ENCODE measurements around the gene FOXI1.
A peak's percentile ranks its signal among the peaks of the same experiment; 100 is the strongest.
"Not testable (repeated sequence)": the region's sequence is repeated elsewhere in the genome, so short reads cannot be mapped to it uniquely, and the experiment has no call there.

FOXI1 gene

DNA sequence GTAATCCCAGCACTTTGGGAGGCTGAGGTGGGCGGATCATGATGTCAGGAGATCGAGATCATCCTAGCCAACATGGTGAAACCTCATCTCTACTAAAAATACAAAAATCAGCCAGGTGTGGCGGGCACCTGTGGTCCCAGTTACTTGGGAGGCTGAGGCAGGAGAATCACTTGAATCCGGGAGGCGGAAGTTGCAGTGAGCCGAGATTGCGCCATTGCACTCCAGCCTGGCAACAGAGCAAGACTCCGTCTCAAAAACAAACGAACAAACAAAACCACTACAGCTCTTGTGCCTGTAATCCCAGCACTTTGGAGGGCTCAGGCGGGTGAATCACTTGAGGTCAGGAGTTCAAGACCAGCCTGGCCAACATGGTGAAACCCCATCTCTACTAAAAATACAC, 11.4 kb upstream of the FOXI1 start:
- DNase-seq = not testable (repeated sequence)

DNA sequence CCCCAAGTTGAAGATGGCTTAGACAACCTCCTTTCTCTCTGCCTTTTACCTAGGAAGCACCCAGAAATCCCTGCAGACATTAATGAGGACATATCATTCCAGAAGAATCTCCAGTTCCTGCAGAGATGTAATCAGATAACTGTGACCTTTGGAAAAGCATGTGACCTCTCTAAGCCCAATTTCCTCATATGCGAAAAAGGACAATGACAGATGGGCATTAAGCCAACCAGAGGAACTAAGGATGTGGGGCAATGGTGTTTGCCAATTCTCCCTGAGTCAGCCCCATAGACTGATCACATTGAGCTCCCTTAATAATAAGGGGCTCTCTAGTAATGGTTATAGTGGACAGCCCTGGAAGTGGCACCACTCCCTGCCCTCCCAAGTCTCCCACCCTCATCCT, 10.1 kb upstream of the FOXI1 start:
- DNase-seq = no peak

DNA sequence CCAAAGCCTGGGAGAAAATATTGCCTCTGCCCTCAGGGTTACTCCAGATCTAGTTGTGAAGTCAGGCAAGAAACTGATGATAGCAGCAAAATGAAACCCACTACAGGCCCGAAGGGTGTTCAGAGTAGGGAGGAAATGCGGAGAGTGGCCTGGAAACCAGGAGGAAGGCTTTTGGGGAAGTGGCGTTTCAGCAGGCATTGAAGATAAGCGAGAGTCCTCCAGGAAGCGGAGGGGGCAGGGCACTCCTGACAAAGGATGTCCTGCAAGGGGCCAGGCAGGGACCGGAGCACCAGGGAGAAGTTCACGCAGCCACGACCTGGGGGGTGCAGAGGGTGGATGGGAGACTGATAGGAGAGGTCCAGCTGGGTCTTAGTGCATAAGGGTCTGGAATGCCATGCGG, 7.8 kb upstream of the FOXI1 start:
- DNase-seq = no peak

DNA sequence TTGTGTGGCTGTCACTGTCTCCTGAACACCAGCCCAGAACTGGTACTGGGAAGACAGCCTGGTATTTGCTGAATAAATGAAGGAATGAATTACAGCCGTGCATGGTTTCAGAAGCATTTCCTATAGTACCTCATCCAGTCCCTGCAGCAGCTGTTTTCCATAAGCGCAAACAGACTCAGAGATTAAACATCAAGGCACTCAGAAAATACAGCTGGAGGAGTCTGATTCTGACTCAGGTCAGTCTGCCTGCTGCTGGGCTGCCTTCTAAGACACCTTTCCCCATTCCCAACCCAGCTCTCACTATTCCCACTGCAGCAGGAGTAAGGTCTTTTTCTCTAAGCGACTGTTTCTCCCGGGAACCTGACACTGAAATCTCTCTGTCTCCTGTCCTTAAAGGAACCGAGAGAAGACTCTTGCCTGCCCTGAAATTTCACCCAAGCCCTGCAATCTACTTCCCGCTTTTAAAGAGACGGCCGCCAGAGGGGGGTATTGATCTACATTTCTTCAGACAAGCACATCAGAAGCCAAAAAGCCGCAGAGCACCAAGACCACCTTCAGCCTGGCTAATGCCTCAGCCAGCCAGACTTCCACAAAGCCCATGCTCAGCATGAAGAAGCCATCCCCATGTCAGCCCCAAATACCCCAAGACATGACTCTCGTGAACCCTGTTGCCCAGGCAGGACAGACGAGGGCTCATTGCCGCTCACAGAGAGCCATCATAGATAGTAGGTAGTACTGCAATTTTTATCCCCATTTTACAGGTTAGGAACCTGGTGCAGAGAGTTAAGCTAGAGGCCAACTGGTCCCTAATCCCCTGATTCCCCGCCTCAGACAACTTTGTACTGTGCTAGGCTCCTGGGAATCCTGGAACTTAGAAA, 5.4 kb upstream of the FOXI1 start:
- DNase-seq = peak; percentile 83

DNA sequence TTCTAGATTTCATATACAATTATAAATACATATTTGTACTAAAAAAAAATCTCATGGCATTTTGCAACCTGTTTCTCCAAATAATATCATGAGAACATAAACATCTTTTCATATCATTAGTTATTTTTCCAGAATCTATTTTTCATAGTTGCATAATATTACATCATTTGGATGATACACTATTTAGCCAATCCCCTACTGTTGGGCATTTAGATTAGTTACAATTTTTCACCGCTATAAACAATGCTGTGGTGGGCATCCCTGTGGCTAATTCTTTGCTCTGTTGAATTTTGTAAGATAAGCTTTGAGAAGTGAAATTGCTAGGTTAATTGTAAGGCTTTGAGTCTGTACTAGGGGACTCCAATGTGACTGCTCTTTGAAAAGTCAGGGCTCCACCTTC, 2.2 kb upstream of the FOXI1 start:
- no peak for DNase-seq

DNA sequence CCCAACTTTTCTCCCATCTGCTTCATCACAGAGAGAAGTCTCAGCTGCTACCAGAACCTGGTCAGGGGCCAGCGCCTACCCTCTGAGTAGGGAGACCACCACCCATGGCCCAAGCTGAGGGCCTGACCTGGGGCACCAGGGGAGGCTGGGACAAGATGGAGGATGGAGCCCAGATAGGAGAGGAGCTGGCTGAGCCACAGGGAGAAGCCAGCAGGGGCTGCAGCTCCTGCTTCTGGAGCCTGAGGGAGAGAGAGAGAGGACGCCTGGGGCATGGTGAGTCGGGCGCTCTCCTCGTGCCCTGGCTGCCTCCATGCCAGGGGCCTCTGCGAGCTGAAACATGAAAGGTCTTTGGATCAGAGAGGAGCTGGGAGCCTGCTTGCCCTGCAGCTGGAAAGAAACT, 1.4 kb upstream of the FOXI1 start:
- no peak for DNase-seq

DNA sequence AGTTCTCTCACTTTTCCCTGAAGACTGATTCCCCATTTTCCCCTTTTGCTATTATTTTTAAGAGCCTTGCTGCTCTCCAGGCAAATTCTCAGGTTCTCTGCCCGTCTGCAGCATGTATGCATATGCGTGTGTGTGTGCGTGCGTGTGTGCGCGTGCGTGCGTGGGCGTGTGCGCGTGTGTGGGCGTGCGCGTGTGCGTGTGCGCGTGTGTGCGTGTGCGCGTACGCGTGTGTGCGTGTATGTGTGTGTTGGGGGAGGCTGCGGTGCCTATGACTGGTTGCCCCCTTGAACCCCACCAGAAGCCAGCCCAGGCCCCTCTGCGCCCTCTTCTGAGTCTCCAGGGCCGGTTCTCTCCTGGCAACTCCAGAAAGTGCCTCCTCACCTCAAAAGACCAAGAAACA, 987 bp upstream of the FOXI1 start:
- DNase-seq = no peak

DNA sequence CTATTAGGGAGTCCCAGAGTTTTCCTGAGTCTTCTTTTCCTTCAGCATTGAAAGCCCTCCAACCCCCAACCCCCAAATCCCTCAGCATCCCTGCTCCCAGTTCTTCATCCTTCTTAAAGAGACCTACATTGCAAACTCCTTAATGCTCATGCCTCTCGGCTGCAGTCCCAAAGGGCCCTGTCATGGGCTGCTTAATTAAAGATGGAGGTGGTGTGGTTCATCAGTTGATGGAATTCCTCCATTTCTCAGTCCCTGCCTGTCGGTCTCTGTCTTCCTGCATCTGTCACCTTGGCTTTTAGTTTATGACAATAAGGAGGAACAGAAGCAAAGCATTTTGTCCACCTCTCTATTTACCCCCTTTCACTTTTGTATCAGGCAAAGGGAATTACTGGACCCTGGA, 2.0 kb downstream of the FOXI1 start:
- DNase-seq = no peak

DNA sequence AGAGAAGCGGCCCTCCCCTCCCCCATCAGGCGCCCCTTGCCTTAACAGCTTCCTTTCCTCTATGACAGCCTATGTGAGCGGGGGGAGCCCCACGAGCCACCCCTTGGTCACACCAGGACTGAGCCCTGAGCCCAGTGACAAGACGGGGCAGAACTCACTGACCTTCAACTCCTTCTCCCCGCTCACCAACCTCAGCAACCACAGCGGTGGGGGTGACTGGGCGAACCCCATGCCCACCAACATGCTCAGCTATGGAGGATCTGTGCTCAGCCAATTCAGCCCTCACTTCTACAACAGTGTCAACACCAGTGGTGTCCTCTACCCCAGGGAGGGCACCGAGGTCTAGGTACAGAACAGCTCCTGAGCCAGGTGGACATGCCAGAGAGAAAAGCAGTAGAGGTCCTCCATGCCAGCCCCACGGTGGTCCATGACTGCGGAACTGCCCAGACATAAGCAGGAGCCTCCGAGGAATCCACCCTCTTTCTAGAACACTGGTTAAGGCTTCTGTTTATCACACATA, 2.6 kb downstream of the FOXI1 start:
- no peak for DNase-seq

DNA sequence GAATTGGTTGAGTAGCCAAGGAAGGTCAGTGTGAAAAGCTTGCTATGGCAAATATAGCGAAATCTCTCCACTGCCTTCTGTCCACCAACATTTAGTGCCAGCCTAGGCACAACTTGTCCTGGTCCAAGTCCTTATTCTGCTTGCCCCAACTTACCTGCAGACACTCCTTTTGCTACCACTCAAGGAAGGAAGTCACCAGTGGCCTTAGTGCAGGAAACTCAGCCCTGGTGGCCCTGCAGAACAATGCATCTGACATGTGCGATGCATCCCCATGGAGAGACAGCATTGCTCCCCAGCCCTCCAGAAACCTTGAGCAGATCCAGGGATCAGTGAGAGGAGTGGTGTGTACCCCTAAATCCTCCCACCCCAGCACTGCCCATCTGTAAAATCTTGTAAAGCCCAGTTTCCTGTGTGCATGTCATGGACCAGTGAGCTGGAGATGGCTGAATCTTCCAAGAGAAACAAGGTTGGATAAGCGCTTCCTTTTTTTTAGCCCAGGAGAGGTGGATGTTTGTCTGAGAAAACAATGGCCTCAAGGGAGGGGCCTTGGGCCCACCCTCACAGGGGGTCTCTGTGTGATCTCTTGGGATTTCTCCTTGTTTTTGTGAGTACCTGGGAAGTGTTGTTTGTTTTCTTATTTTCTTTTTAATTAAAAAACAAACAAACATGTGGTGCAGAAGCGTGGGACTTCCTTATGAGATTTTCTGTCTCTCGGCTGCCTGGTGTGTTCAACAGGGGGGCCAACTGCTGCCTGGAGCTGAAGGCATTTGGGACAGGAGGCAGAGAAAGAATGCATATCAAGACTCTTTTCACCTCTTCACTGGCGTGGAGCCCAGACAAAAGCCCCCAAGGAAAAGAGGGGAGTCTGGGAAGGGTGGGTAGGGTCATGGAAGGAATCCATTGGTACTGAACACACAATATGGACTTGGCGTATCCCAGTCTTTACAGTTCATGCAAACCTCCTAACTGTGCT, 3.6 kb downstream of the FOXI1 start:
- no peak for DNase-seq

DNA sequence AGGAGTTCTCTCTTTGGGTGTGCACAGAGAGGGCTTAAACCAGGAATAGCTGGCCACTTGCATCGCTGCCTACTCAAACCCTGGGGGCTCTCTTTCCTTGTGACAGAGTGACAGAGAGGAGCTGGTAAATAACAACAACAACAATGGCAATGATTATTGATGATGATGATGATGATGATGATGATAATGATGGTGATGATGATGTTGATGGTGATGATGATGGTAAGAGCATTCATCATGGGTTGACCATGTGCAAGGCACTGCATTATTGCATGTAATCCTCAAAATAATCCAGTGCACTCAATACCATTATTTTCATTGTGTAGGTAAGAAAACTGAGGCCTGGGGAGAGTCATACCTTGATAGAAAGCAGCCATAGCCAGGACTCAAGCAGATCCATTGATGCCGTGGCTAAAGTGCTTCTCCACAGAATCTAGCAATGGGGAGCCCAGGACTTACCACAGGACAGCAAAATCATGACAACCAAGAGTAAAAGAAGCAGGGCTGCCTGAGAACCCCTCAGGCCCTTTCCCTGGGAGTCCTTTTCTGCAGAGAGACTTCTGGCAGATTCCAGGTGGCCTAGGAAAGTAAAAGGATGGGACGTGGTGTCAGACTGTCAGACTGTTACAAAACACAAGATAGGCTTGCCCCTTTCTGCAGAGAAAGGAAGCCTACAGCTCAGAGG, 4.8 kb downstream of the FOXI1 start:
- DNase-seq = no peak

DNA sequence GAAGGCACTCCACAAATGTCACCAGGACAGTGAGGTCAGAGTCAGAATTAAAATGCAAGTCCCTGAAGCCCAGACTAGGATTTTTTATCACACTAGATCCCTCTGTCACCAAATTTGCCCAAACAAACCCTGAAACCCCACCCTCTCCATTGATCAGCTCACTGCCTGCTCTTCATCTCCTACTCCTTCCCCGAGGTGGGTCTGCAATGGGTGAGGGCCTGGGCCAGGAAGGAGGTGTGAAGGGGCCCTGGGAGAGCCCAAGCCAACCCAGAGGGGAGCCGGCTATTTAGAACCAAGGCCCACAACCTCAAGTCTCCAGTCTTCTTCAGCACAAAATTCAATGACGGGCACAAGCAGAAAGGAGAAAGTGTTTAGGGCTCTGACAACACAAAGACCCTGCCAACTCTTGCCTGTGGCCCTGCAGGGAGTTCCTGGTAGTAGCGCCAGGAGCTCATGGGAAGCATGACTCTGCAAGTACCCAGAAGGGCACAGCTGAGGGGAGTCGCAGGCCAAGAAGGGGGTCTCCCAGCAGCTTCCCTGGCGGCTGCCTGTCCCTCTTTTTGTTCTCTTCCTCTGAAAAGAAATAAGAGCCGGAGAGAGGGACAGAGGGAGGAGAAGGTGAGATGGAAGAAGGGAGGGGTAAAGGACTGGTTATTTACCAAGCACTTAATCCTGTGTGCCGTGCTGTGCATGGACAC, 5.5 kb downstream of the FOXI1 start:
- no peak for DNase-seq

DNA sequence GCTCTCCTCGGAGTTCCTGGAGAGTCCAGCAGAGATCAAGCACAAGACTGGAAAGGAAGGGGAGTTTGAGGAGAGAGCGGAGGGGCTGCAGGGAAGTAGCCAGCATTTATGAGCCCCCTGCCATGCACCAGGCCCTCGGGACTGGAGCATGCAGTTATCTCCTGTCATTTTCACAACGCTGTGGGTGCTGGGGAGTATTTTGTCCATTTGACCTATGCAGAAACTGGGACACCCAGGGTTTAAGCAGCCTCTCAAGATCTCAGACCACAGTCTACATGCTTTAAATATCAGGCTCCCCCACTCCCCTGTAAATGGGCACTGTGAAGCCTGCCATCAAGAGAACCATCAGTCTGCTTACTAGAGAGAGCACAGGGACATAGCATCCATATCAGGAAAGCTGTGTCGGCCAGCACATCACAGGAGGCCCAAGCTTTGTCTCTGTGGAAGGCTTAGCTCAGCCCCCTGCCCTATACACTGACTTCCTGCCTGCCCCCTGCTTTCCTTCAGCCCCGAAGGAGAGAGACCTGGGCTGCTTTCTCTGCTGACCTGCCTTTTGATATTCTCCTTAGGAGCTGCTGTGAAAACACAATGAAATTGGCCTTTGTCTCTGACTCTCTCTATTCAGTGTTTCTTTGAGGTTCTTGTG, 7.3 kb downstream of the FOXI1 start:
- no peak for DNase-seq

DNA sequence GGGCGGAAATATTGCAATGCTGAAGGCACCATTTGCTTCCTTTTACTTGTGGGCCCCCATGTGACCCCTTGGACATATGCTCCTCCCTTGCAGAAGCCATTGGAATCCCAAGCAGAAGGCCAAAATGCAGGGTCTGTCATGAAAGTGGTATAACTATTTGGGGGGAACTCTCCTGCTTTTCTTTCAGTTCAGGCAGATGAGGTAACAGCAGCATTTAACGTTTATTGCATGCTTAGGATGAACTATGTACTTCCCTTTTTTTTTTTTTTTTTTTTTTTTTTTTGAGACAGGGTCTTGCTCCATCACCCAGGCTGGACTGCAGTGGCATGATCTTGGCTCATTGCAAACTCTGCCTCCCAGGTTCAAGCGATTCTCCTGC, 7.8 kb downstream of the FOXI1 start:
- DNase-seq = no peak

DNA sequence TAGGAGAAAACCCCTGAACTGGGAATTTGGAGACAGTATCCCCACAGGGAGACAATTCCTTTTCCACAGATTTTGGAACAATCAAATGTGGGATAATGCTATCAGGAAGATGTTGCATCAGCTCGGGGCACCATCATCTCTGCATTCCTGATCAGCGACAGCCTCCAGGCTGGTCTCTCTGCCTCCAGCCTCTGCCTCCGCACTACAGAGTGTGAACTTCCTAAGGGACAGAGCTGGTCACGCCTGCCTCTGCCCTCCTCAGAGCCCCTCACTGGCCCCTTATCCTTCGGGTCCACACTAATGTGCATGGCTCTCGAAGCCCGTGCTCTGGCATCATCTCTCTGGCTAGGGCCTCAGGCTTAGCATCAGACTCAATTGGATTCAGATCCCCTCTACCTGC, 8.6 kb downstream of the FOXI1 start:
- DNase-seq = no peak

DNA sequence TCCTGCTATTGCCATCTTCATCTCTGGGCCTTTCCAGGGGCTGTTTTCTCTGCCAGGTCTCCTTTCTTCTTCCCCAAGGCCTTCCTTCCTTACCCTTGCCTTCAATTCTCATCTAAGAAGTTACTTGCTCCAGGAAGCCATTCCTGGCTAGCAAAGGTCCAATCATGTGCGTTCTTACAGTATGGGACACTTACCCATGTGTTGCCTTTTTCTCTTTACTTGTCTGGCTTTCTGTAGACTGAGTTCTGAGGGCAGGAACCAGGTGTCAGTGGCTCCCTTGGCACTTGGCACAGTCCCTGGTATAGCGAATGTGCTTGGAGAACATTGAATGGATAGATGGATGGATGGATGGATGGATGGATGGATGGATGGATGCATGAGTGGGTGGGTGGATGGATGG, 10.2 kb downstream of the FOXI1 start:
- DNase-seq = no peak

DNA sequence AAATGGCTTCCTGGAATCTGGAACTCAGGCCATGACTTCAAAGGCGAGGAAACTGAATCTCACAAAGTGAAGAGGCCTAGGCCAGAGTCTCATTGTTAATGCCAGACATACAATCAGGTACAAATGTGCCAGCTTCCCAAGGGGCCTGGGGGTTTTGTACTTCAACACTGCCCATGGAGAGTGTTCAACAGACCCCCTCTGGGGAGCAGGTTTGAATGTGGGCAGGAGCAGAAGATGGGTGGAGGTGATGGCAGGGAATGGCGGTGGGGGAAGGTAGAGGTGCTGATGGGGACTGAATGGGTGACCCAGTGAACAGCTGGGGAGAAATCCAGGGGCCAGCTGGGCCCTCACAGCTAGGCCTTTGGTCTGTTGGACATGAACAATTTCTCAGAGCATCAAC, 12.0 kb downstream of the FOXI1 start:
- DNase-seq = no peak

DNA sequence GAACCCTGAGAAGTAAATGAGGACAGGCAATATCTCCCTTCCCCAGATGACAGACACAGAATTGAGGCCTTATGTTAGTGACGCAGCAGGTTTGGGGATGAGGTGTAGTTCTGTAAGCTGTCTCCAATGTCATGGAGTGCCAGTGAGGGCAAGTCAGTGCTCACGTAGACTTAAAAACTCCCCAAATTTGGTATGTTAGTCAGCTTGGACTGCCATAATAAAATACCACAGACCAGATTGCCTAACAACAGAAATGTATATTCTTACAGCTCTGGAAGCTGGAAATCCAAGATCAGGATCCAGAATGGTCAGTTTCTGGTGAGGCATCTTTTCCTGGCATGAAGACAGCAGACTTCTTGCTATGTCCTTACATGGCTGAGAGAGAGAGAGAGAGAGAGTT, 14.9 kb downstream of the FOXI1 start:
- no peak for DNase-seq

DNA sequence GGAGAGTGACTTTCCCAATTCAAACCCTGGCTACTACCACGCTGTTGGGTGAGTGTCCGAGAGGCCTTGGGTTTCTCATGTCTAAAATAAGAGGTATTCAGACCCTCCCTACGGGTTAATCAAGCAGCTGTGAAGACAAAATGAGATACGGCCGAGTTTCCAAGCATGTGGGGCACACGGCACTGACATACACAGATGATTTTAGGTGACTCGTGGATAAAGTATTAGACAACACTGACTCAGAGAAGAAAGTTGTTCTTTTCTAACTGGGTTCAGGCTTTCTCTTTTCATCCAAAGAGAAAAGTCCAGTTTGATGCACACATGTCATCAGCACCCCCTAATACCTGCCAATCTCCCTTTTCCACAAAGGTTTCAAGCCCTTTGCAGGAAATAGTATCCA, 15.6 kb downstream of the FOXI1 start:
- no peak for DNase-seq

DNA sequence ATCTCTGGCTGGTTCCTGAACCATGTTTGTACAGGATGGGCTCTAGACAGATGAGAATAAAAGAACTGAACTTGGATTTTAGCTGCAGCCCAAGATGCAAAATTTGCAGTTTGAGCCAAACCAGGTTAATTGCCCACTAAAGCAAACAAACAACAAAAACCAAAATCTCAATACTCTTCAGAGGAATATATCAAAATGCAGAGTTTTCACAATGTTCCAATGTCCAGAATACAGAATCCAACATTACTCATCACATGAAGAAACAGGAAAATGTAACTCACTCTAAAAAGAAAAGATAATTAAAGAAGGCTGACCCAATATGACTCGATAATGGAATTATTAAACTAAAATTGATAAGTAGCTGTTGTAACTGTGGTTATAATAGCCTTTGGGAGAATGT, 20.4 kb downstream of the FOXI1 start:
- DNase-seq = no peak

DNA sequence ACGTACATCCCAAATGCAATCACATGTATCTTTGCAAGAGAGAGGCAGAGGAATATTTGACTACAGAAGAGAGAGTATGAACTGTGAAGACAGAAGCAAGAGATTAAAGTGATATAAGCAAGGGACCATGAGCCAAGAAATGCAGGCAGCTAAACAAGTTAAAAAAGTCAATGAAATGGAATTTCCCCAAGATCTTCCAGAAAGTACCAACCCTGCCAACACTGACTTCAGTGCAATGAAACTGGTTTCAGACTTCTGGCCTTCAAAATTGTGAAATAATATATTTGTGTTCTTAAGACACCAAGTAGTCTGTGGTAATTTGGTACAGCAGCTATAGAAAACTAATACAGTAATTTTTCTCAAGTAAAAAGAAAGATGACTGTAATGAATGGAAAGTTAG, 20.9 kb downstream of the FOXI1 start:
- no peak for DNase-seq

DNA sequence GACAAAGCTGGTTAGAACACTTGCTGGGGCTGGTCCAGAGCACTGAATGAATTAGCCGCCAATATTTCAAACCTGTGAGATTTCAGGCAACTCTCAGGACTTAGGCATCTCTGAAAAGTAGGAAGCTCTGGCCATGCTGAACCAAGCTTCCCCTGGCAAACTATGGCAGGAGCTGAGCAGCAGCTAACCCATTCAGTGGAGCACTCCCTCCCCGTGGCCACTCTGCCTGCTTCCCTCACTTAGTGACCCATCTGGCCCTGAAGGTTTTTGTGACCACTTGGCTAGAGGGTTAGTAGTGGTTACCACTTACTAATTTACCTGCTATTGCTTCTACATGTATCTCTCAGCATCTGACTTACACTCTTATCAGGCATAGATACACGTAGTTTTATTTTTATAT, 25.5 kb downstream of the FOXI1 start:
- DNase-seq = no peak
